ENCODE results near the gene MOB2. TPM values are rescaled to one million over a fixed set of nuclear protein-coding genes. Genes with fewer than 3 reads are reported as not detected.

The MOB2 gene
- total RNA-seq, 1 donor from 2014 or later: 26.4 TPM

DNA sequence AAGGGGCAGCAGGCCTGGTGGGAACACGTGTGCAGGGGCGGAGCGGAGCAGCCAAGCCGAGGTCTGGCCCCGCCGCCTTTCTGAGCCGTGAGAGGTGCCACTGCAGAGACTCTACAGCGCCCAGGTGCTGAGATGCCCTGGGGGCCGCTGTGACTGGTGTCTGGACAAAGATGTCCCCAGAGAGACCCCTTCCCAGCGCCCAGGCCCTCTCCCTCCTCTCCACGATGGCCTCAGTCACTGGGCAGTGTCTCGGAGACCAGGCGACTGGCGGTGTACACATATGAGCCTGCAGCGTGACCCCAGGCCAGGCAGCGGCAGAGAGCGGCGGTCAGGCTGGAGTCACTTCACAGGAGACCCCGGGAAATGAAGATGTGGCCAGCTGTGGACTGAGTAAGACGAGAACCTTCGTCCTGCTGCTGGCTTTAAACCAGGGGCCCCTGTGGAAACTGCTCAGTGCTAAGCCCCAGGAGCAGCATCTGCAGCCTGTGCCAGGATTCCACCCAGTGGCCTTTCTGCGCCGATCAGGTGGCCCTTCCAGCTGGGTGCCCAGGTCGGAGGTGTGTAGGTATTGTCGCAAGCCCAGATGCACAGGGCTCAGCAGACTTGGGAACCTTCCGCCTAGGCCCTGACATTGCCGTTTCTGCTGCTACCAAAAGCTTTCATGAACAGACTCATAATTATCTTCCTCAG lies 34.7 kb downstream of the MOB2 start:
- FAIRE-seq: no peak
- no peaks in the 10 kb centered on the region for H3K4me1 ChIP-seq (ENCODE audit: insufficient read depth, low read length)
- Mint-ChIP-seq H3K9me3 (ENCODE audit: unreplicated experiment) (no peaks in the 10 kb centered on the region), H3K4me1 (ENCODE audit: low read depth, unreplicated experiment) (no peaks in the 10 kb centered on the region), H3K4me3 (ENCODE audit: unreplicated experiment) (no peak overlapping the region), H3K27ac (ENCODE audit: unreplicated experiment) (no peak overlapping the region), H3K27me3 (ENCODE audit: low read depth, unreplicated experiment) (no peaks in the 10 kb centered on the region), H3K36me3 (ENCODE audit: low read depth, unreplicated experiment) (no peaks in the 10 kb centered on the region)
- no peaks in the 10 kb centered on the region for H3K36me3 ChIP-seq (ENCODE audit: insufficient read depth, low read length)
- H2AFZ ChIP-seq (ENCODE audit: low read depth, low read length): no peak overlapping the region
- no peak overlapping the region for H3K4me2 ChIP-seq (ENCODE audit: low read length)
- H3K9me3 ChIP-seq (ENCODE audit: insufficient read depth, low read depth, low read length): no peaks in the 10 kb centered on the region
- H3K27ac ChIP-seq (ENCODE audit: low read depth, low read length): no peak overlapping the region
- TF ChIP-seq EZH2 (IDR thresholded peaks at IDR 0.05; ENCODE audit: insufficient read depth, low read length): no peak
- TF ChIP-seq, protein P1, sequence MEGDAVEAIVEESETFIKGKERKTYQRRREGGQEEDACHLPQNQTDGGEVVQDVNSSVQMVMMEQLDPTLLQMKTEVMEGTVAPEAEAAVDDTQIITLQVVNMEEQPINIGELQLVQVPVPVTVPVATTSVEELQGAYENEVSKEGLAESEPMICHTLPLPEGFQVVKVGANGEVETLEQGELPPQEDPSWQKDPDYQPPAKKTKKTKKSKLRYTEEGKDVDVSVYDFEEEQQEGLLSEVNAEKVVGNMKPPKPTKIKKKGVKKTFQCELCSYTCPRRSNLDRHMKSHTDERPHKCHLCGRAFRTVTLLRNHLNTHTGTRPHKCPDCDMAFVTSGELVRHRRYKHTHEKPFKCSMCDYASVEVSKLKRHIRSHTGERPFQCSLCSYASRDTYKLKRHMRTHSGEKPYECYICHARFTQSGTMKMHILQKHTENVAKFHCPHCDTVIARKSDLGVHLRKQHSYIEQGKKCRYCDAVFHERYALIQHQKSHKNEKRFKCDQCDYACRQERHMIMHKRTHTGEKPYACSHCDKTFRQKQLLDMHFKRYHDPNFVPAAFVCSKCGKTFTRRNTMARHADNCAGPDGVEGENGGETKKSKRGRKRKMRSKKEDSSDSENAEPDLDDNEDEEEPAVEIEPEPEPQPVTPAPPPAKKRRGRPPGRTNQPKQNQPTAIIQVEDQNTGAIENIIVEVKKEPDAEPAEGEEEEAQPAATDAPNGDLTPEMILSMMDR (IDR thresholded peaks at IDR 0.05; ENCODE audit: insufficient read depth, low read depth, low read length): no peak
- H3K79me2 ChIP-seq (ENCODE audit: insufficient read depth, low read length): no peaks in the 10 kb centered on the region
- no peaks in the 10 kb centered on the region for H4K20me1 ChIP-seq (ENCODE audit: insufficient read depth, low read length)
- H3K9ac ChIP-seq (ENCODE audit: low read length): no peak overlapping the region
- H3K4me3 ChIP-seq (ENCODE audit: insufficient read depth, low read depth, low read length): no peak overlapping the region
- DNase-seq (ENCODE audit: low read depth): no peak
- no peaks in the 10 kb centered on the region for H3K27me3 ChIP-seq (ENCODE audit: insufficient read depth, low read length)

DNA sequence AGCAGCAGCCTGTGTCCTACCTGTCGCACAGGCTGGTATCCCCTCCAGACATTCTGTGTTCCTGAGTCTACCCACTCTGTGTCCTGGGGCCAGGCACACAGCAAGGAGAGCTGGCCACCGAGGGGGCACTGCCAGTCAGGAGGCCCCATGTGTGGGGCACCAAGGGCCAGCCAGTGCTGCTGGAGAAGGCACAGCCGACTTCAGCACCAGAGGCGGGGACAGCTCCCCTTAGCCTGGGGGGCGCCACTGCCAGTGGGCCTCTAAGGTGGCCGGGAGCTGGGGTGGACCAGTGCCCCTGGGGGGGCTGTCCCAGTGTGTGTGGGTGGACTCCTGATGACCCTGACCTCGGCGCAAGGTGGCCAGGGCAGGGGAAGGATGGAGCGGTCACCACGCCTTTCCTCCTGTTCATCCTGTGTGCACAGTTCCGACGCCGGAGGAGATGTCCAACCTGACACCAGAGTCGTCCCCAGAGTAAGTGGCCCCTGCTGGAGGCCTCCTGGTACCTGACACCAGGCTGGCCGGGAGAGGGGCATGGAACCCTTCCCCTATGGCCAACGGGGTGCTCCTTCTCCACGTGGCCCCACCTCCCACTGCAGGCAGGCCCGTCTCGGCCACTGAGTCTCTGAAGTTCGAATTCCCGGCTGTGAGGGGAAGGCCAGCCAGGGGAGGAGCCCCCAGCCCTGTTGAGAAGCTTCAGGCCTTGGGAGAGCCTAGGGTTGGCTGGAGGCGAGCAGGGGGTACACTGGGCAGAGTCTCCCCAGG lies 35.4 kb downstream of the MOB2 start:
- no peak overlapping the region for H3K9ac ChIP-seq (ENCODE audit: low read length)
- no peak for FAIRE-seq

More for the DNA sequence above, 35.4 kb downstream of the MOB2 start:
- Mint-ChIP-seq H3K27me3 (ENCODE audit: low read depth, unreplicated experiment) (no peaks in the 10 kb centered on the region), H3K4me3 (ENCODE audit: unreplicated experiment) (no peak overlapping the region), H3K9me3 (ENCODE audit: unreplicated experiment) (no peaks in the 10 kb centered on the region), H3K27ac (ENCODE audit: unreplicated experiment) (no peak overlapping the region), H3K36me3 (ENCODE audit: low read depth, unreplicated experiment) (no peaks in the 10 kb centered on the region), H3K4me1 (ENCODE audit: low read depth, unreplicated experiment) (no peaks in the 10 kb centered on the region)
- Histone ChIP-seq H3K4me2 (ENCODE audit: low read length) (no peak overlapping the region), H3K27ac (ENCODE audit: low read depth, low read length) (no peak overlapping the region), H3K4me1 (ENCODE audit: insufficient read depth, low read length) (no peaks in the 10 kb centered on the region), H3K27me3 (ENCODE audit: insufficient read depth, low read length) (no peaks in the 10 kb centered on the region), H3K9me3 (ENCODE audit: insufficient read depth, low read depth, low read length) (no peaks in the 10 kb centered on the region), H2AFZ (ENCODE audit: low read depth, low read length) (no peak overlapping the region), H3K79me2 (ENCODE audit: insufficient read depth, low read length) (no peaks in the 10 kb centered on the region), H3K36me3 (ENCODE audit: insufficient read depth, low read length) (no peaks in the 10 kb centered on the region), H3K4me3 (ENCODE audit: insufficient read depth, low read depth, low read length) (no peak overlapping the region), H4K20me1 (ENCODE audit: insufficient read depth, low read length) (no peaks in the 10 kb centered on the region)
- no peak for TF ChIP-seq EZH2 (IDR thresholded peaks at IDR 0.05; ENCODE audit: insufficient read depth, low read length)
- TF ChIP-seq, protein P1 (IDR thresholded peaks at IDR 0.05; ENCODE audit: insufficient read depth, low read depth, low read length): no peak
- no peak for DNase-seq (ENCODE audit: low read depth)
